HG03457 (cell line): ENCODE measurements around the gene RASSF1.

Source experiments
- ATAC-seq: cut with Tn5 transposase; IDR thresholded peaks from one replicate; pipeline ENCODE4 v1.9.1; 2021; ENCODE audit warnings: moderate number of reproducible peaks; ENCODE audit not compliant: unreplicated experiment

RASSF1 gene

GRCh38 chr3:50302095-50303012, 38.3 kb downstream of the RASSF1 start:
- no peak for ATAC-seq

GRCh38 chr3:50300681-50301254, 39.9 kb downstream of the RASSF1 start:
- ATAC-seq: no peak

GRCh38 chr3:50299929-50300680, 40.5 kb downstream of the RASSF1 start:
- ATAC-seq: no peak

GRCh38 chr3:50299638-50299928, 41.1 kb downstream of the RASSF1 start:
- no peak for ATAC-seq

GRCh38 chr3:50298836-50299637, 41.6 kb downstream of the RASSF1 start, which contains the start of the genes HYAL3 and NAA80:
Gene HYAL3 (minus strand): TSS chr3:50299405. CDS start chr3:50295602, 3,803 bp downstream.
Gene NAA80 (minus strand): TSS chr3:50299405. CDS start chr3:50297463, 1,942 bp downstream.
- ATAC-seq: peak; percentile 70

GRCh38 chr3:50297896-50298725, 42.5 kb downstream of the RASSF1 start:
- no peak for ATAC-seq

GRCh38 chr3:50297384-50297775, 43.3 kb downstream of the RASSF1 start:
- no peak for ATAC-seq

GRCh38 chr3:50296721-50297383, 43.8 kb downstream of the RASSF1 start:
- no peak for ATAC-seq

GRCh38 chr3:50295553-50296431, 44.8 kb downstream of the RASSF1 start:
- ATAC-seq: no peak

GRCh38 chr3:50294492-50295403, 45.9 kb downstream of the RASSF1 start:
- no peak for ATAC-seq

GRCh38 chr3:50294089-50294488, 46.5 kb downstream of the RASSF1 start:
- no peak for ATAC-seq

- no peak for ATAC-seq
These were observed 47.4 kb downstream of the RASSF1 start for GRCh38 chr3:50293079-50293801.

GRCh38 chr3:50292159-50293078, 48.2 kb downstream of the RASSF1 start, which contains the start of gene IFRD2:
Gene IFRD2 (minus strand): TSS chr3:50292429. CDS start chr3:50292274, 155 bp downstream.
- ATAC-seq: peak; percentile 82

- no peak for ATAC-seq
These were observed 50.4 kb downstream of the RASSF1 start for GRCh38 chr3:50290161-50290641.

GRCh38 chr3:50289130-50289529, 51.5 kb downstream of the RASSF1 start:
- ATAC-seq: no peak
